PC-3 (cell line): Measurements from ENCODE around the gene LYPLA2.

ENCODE experiments used
- EZH2 ChIP-seq: fragments of 300-600 bp; sonication (generic); IDR thresholded peaks from one replicate; pipeline ENCODE4 v1.6.1; 2017; ENCODE audit warnings: antibody characterized with exemption, mild to moderate bottlenecking, low read length; ENCODE audit not compliant: unreplicated experiment
- EZH2phosphoT487 ChIP-seq: fragments of 300-600 bp; sonication (generic); IDR thresholded peaks from 2 replicates; pipeline ENCODE4 v1.6.1; 2018; ENCODE audit warnings: mild to moderate bottlenecking, antibody characterized with exemption, low read length, borderline replicate concordance
- TF ChIP-seq, protein P1 (sequence below): fragments of 300-600 bp; sonication (generic); conservative IDR thresholded peaks from 2 replicates; pipeline ENCODE4 v1.5.1; 2017; ENCODE audit warnings: antibody characterized with exemption, low read depth, mild to moderate bottlenecking, low read length

DNA sequence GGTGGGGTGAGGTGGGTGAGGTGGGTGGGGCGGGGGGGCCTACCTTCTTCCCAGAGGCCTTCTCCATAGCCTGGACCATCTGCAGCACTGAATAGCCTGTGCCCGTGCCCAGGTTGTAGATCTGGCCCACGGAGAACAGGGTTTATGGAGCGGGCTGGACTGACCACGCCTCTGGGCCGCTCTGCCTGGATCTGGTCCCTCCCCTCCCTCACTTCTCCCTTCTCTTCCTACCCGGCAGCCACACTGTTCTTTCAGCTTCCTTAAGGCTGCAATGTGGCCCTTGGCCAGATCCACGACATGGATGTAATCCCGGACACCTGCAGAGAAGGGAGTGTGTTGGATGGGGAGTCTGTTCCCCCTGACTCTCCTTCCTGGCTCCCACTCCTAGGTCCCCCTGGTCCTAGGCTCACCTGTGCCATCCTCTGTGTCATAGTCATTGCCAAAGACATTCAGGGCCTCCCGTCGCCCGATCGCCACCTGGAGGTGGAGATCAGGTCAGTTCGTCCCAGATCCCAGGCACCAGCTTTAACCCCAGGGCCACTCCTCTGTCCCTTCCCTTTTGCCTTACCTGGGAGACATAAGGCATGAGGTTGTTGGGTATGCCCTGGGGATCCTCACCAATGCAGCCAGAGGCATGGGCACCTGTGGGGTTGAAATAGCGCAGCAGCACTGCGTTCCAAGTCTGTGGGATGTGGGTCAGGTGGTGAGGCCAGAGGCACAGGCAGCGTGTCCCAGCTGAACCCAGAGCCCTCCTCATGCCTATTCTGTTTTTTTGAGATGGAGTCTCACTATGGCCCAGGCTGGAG lies 5.7 kb downstream of the LYPLA2 start:
- TF ChIP-seq, protein P1, sequence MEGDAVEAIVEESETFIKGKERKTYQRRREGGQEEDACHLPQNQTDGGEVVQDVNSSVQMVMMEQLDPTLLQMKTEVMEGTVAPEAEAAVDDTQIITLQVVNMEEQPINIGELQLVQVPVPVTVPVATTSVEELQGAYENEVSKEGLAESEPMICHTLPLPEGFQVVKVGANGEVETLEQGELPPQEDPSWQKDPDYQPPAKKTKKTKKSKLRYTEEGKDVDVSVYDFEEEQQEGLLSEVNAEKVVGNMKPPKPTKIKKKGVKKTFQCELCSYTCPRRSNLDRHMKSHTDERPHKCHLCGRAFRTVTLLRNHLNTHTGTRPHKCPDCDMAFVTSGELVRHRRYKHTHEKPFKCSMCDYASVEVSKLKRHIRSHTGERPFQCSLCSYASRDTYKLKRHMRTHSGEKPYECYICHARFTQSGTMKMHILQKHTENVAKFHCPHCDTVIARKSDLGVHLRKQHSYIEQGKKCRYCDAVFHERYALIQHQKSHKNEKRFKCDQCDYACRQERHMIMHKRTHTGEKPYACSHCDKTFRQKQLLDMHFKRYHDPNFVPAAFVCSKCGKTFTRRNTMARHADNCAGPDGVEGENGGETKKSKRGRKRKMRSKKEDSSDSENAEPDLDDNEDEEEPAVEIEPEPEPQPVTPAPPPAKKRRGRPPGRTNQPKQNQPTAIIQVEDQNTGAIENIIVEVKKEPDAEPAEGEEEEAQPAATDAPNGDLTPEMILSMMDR: peak; percentile 39
- no peak for TF ChIP-seq EZH2
- no peak for TF ChIP-seq EZH2phosphoT487
